Mucosa of descending colon (tissue), 3 donors: ENCODE measurements around the gene MSI1. TPM values are rescaled to one million over a fixed set of nuclear protein-coding genes. Genes with fewer than 3 reads are reported as not detected.

Experiments
- ATAC-seq: fragments of 200-7000 bp; cut with Tn5 transposase; one replicate; pipeline ENCODE4 v1.9.1; 2020; ENCODE audit warnings: mild to moderate bottlenecking, moderate library complexity
- DNase-seq, 3 donors: peaks; one replicate each; pipeline ENCODE4 v3.0.0-alpha.2; 2020
- H3K36me3 ChIP-seq: fragments of 200-600 bp; one replicate; pipeline ENCODE4 v1.8.0; 2021; ENCODE audit warnings: low read depth, mild to moderate bottlenecking
- H3K4me1 ChIP-seq: fragments of 200-600 bp; one replicate; pipeline ENCODE4 v1.8.0; 2021; ENCODE audit warnings: low read depth, mild to moderate bottlenecking
- H3K4me3 ChIP-seq: fragments of 200-600 bp; one replicate; pipeline ENCODE4 v1.8.0; 2021; ENCODE audit warnings: mild to moderate bottlenecking
- H3K9me3 ChIP-seq: fragments of 200-600 bp; one replicate; pipeline ENCODE4 v1.8.0; 2021; ENCODE audit warnings: mild to moderate bottlenecking
- CTCF ChIP-seq: fragments of 200-600 bp; IDR thresholded peaks from one replicate; pipeline ENCODE4 v1.8.0; 2022; ENCODE audit warnings: antibody characterized with exemption, mild to moderate bottlenecking
- intact Hi-C, 2 donors: fragments of 100-400 bp; cut with DNase I in 1 of 2; cut with micrococcal nuclease in 1 of 2; formaldehyde crosslinking; loops; one replicate each; pipeline versions ENCODE4 v1.11.0 to v1.11.1; 2022; cut with DNase I, micrococcal nuclease
- total RNA-seq, 3 donors: library from RNA; stranded (reverse); fragmentation: NEBNext Ultra II Directional in 2 of 3; extraction: Animal tissue kit (Norgen Biotek cat#: 25700) in 2 of 3; gene quantifications; one replicate each; pipeline versions ENCODE4 v1.2.1 to v1.2.4, GENCODE V29; 2021 to 2023
- donor health status: DM: no; HTN: no; CAD: no; lungs with moderate emphysema.
- donor health status: DM: no; HTN: no; CAD: no.
- donor health status: DM: no; HTN: yes; CAD: no.

The MSI1 gene
- total RNA-seq, 3 donors from 2014 or later = 3.7 to 6.3 (median 3.8) TPM

- Histone ChIP-seq H3K4me1 (no peaks in the 10 kb centered on the region), H3K9me3 (no peaks in the 10 kb centered on the region), H3K36me3 (no peaks in the 10 kb centered on the region), H3K4me3 (no peak overlapping the region)
- DNase-seq (no peak), ATAC-seq (no peak)
- intact Hi-C loops = no loop called here
- TF ChIP-seq CTCF = no peak
These were observed 7.0 kb upstream of the MSI1 start for GRCh38 chr12:120376009-120376408.

- ATAC-seq (no peak), DNase-seq (no peak)
- Histone ChIP-seq H3K4me1 (peaks cover 4% of the 10 kb centered on the region), H3K36me3 (no peaks in the 10 kb centered on the region), H3K4me3 (no peak overlapping the region), H3K9me3 (no peaks in the 10 kb centered on the region)
- TF ChIP-seq CTCF = no peak
- intact Hi-C loops = no loop called here
These were observed 4.7 kb upstream of the MSI1 start for GRCh38 chr12:120373683-120374082.

- no peak for TF ChIP-seq CTCF
- Histone ChIP-seq H3K4me3 (no peak overlapping the region), H3K9me3 (no peaks in the 10 kb centered on the region), H3K4me1 (peaks cover 19% of the 10 kb centered on the region), H3K36me3 (no peaks in the 10 kb centered on the region)
- intact Hi-C loops = no loop called here
- ATAC-seq (no peak), DNase-seq (no peak)
These were observed 1.6 kb upstream of the MSI1 start for GRCh38 chr12:120370343-120371243.

- Histone ChIP-seq H3K9me3 (no peaks in the 10 kb centered on the region), H3K36me3 (no peaks in the 10 kb centered on the region), H3K4me3 (peak overlapping the region; percentile 24), H3K4me1 (peaks cover 28% of the 10 kb centered on the region)
- no peak for DNase-seq
- no peak for ATAC-seq
- TF ChIP-seq CTCF = no peak
- intact Hi-C loops = no loop called here
These were observed 809 bp upstream of the MSI1 start for GRCh38 chr12:120369603-120370342.

GRCh38 chr12:120367924-120368788 lies 808 bp downstream of the MSI1 start:
- Histone ChIP-seq H3K36me3 (no peaks in the 10 kb centered on the region), H3K4me1 (peaks cover 33% of the 10 kb centered on the region), H3K9me3 (no peaks in the 10 kb centered on the region), H3K4me3 (peak overlapping the region; percentile 24)
- TF ChIP-seq CTCF = no peak
- intact Hi-C loops = no loop called here
- peak; percentile 6 for ATAC-seq
- DNase-seq = peak in 2 of 3 donors; percentile 52 to 62
